Measurements from ENCODE around the gene ARHGAP27.
"Not testable (repeated sequence)": the region's sequence is repeated elsewhere in the genome, so short reads cannot be mapped to it uniquely, and the experiment has no call there.

Gene ARHGAP27

DNA sequence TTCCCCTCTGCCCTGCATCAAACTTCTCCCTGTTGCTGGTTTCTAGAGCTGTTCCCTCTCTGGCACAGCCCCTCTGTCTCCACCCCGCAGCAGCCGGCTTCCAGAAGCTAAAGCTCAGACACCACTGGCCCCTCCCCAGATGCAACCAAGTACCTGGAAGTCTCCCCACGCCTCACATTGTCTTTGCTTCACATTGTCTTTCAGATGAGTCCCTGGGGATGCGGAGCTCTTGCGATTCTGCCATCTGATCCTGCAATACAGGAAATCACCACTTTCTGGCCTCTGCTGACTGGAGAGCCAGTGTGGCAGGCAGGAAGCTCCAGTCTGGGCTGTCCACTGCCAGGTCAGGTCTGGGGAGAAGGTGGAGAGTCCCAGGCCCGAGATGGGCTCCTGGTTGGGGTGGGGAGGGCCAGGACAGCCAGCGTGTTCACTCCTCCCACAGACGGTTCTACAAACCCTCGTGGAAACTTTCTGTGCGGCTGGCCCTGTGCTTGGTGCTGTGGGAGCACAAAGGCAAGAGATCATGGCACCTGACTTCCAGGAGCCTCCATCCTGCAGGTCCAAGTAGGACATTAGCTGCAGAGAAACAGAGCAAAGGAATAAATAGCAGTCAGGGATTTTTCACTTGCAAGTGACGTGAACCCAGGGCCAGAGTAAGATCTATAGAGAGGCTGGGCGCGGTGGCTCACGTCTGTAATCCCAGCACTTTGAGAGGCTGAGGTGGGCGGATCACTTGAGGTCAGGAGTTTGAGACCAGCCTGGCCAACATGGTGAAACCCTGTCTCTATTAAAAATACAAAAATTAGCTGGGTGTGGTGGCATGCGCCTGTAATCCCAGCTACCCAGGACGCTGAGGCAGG lies 67.9 kb downstream of the ARHGAP27 start:
- no peak for DNase-seq (ENCODE audit: low read depth in 1 of 2, low spot score in 1 of 2)

DNA sequence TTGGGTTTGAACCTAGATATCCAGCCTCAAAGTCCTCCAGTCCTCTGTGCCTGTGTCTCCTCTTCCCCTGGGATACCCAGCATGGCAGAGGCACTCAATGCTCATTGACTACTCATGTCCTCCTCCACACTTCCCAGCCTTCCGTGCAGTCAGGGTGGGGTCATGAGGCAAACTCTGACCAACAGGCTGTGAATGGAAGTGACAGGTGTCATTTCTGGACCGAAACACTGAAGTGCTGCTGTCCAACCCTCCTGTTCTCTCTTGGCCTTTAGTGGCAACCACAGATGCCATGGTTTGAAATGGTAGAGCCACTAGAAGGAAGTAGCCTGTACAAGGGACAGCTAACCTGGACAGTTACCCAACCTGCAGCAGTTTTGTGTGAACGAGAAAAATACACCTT lies 69.2 kb downstream of the ARHGAP27 start:
- no peak for DNase-seq (ENCODE audit: low read depth in 1 of 2, low spot score in 1 of 2)

DNA sequence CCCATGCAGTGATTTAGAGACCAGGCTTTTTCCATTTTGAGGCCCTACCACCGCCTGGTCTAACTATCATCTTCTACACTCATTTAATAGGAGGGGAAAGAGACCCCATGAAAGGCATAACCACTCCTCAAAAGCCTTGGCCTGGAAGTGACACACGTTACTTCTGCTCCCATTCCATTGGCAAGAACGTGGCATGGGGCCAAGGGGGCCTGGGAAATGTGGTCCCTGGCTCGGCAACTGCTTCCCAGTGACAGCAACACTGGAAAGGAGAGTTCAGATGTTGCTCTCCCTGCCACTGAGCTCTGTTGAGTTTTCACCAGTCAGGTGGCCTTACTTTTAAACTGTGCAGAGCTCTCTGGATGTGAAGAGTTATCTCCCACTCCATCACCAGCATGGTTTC lies 70.7 kb downstream of the ARHGAP27 start:
- no peak for DNase-seq (ENCODE audit: low read depth in 1 of 2, low spot score in 1 of 2)

DNA sequence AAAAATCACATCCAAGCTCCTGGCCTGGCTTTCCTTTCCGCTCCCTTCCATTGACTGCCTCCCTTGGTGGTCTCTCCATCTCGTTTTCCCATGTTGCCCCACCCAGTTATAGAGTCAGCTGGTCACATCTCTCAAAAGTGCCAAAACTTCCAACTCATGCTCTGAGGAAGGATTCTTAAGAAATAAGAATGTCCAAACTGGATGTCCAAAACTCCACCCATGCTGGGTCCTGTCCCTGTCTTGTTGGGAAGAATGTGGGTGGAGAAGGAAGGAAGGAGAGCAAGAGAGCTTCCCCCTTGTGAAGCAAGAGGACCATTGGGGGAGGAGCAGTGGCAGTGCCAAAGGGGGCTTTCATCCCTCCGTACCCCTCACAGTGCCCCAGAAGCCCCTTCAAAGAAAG lies 71.2 kb downstream of the ARHGAP27 start:
- DNase-seq (ENCODE audit: low read depth in 1 of 2, low spot score in 1 of 2): no peak

DNA sequence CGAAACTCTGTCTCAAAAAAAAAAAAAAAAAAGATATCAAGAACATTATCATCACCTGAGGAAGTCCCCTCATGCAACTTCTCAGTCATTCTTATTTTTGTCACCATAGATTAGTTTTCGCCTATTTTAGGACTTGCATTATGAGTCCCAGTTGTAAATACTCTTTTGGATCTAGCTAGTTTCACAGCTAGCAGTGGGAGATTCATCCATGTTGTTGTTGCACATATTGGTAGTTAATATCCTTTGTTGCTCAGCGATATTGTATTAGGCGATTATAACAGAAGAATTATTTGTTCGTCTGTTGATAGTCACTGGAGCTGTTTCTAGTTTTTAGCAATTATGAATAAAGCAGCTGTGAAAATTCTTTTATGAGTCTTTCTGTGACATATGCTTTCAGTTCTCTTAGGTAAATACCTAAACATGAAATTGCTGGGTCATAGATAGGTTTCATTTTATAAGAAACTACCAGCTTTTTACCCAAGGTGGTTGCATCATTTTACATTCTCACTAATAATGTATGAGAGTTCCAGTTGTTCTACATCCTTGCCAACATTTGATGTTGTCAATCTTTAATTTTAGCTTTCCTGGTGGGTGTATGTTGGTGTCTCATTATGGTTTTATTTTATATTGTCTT lies 75.2 kb downstream of the ARHGAP27 start:
- no peak for DNase-seq (ENCODE audit: low read depth in 1 of 2, low spot score in 1 of 2)

DNA sequence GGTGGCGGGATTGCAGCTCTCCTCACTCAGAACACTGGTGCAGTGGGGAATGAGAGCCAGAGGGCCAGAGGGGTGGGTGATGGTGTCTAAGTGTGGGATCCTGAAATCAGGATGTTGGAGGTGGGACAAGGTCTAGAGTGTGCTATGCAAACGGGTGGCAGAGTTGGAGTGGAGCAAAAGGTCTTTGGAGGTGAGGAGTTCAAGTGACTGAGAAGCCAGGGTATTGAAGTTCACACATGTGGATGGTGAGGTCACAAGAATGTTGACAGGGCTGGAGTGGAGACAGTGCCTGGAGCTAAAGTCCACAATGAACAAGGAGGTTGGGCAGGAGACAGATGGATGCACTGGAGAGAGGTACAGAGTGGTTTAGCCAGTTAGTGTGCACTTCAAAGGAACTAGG lies 77.6 kb downstream of the ARHGAP27 start:
- no peak for DNase-seq (ENCODE audit: low read depth in 1 of 2, low spot score in 1 of 2)

DNA sequence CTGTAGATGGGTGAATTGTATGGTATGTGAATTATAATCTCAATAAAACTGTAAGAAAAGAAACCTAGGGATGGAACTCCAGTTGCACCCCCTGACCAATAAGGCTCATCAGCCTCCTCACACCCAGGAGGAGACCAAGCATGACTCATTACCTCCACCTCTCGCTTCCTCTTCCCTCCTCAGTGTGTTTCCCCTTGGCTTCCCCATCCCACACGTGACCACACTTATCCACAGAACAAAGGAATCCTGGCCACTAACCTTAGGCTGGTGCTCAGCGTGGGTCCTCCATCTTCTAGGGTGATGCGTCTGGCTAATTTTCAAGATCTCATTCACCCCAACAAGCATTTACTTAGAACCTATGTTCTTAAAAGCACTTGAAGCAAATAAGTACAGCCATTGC lies 79.6 kb downstream of the ARHGAP27 start:
- DNase-seq (ENCODE audit: low read depth in 1 of 2, low spot score in 1 of 2): peak in 1 of 2 donors; percentile 26

DNA sequence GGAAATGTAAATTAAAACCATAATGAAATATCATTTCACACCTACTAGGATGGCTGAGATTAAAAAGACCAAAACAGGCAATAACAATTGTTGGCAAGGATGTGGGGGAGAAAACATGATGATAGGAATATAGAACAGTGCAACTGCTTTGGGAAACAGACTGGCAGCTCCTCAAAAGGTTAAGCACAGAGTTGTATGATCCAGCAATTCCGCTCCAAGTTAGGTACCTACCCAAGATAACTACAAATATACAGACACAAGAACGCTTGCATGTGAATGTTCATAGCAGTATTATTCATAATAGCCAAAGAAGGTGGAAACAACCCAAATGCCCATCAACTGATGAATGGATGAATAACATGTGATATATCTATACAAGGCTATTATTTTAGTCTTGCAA lies 80.8 kb downstream of the ARHGAP27 start:
- no peak for DNase-seq (ENCODE audit: low read depth in 1 of 2, low spot score in 1 of 2)

DNA sequence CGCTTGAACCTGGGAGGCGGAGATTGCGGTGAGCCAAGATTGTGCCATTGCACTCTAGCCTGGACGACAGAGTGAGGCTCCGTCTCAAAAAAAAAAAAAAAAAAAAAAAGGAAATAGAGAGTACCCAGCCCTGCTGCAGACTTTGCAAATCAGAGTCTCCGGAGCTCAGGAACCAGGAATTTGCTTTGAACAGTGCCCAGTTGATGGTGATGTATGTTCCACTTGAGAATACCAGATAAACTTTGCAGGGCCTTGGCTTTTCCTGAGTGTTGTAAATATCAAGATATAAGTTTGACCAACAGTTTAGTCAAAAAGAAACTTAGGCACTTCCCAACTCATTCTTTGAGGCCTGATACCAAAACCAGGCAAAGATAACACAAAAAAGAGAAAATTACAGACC lies 85.2 kb downstream of the ARHGAP27 start:
- DNase-seq (ENCODE audit: low read depth in 1 of 2, low spot score in 1 of 2): no peak

DNA sequence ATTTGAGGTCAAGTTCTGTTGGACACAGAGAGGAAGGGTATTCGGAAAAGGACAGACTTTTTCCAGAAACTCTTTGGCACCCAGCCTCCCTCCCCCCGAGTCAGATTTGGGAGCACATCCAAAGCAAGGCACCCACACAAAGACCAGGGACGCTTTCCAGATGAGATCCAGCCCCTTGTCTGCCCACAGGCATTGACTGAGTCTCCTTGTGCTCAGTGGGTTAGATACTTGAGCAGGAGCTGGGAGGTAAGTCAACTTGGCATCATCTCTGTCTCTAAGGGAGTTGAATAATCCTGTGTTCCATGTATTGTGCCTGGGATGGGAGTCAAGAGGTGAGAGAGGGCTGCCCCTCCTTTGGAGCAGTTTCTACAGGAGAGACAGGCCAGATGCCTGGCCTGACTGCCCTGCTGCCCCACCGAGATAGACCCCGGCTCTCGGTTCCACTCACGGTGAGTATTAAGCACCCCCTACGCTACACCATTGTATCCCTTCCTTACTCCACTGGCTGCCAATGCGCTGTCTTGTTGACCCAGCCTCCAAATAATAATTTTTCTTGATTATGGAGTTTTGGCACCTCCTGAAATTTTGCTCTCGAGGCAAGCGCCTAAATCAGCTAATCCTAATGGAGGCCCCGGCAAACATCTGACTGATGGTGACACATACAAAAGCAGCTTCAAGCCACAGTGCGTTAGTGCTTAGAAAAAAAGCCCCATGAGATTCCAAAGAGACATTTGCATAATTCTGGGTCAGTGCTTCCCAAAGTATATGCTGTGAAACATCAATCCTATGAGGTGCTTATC lies 86.3 kb downstream of the ARHGAP27 start:
- DNase-seq (ENCODE audit: low read depth in 1 of 2, low spot score in 1 of 2): no peak

DNA sequence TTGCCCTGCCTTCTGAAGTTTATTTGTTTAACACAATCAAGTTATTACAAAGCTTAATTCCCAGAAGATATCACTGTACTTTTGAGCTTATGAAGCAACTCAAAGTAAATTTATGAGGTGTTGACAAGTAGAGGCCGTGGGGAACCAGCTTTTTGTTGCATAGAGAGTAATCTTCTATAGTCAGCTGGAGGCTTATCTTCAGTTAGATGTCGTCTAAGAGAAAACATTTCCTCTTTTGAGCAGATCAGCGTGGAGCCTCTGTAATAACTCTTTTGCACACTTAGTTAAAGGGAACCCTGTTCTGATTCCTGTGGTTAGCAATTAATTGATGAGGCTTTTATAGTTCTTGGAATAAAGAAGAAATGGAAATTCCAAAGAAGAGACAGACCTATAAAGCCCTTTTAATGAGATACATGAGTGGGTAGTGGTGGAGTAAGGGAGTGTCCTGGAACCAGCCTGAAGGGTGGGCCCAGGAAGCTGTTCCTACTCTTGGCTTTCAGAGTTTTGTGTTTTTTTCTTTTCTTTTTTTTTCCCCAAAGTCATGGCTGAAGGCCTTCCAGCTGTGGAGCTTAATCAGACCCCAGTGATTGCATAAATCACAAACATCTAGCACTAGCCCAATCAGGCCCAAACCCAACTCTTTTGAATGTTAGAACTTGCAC lies 87.0 kb downstream of the ARHGAP27 start:
- DNase-seq (ENCODE audit: low read depth in 1 of 2, low spot score in 1 of 2): no peak

DNA sequence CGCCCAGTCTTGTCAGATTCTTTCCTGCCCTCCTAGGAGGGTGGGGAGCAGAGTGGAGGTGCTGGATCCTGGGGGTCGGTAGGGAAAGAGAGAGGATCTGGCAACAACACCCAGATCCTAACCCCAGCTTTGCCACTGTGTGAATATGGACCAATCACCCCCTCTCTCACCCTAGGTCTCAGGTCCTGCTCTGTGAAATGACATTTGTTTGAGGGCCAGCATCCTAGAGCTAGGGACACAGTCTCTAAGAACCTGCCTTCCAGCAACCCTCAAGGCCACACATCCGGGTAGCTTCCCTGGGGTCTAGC lies 87.5 kb downstream of the ARHGAP27 start:
- no peak for DNase-seq (ENCODE audit: low read depth in 1 of 2, low spot score in 1 of 2)

DNA sequence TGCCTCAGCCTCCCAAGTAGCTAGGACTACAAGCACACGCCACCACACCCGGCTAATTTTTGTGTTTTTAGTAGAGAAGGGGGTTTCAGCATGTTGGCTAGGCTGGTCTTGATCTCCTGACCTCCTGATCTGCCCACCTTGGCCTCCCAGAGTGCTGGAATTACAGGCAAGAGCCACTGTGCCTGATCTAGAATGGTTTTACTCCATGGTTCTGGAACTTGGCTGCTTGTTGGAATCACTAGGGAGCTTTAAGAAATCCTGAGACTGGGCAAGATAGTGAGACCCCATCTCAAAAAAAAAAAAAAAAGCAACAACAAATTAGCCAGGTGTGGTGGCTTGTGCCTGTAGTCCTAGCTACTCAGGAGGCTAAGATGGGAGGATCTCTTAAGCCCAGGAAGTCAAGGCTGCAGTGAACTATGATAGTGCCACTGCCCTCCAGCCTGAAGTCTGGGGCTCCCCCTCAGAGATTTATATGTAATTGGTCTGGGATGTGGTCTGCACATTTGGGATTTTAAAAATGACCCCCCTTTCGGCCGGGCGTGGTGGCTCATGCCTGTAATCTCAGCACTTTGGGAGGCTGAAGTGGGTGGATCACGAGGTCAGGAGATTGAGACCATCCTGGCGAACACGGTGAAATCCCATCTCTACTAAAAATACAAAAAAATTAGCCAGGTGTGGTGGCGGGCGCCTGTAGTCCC lies 88.6 kb downstream of the ARHGAP27 start:
- not testable (repeated sequence) for DNase-seq (ENCODE audit: low read depth in 1 of 2, low spot score in 1 of 2)

Data from activated CD4-positive, alpha-beta T cell treated with anti-CD3 and anti-CD28 coated beads, Interleukin-2, amount 50 U/mL, for 24 hours (primary cell).